GM12878 (cell line): ENCODE measurements around the gene RSKR. TPM values are rescaled to one million over a fixed set of nuclear protein-coding genes. Genes with fewer than 3 reads are reported as not detected.
A peak's percentile ranks its signal among the peaks of the same experiment; 100 is the strongest.

Source experiments
- BACH1 ChIP-seq: fragments of 450-650 bp; IDR thresholded peaks from 2 replicates; pipeline ENCODE4 v1.6.1; 2017; ENCODE audit warnings: mild to moderate bottlenecking, borderline replicate concordance
- CREB1 ChIP-seq: IDR thresholded peaks from 2 replicates; pipeline ENCODE4 v1.6.1; 2012; ENCODE audit warnings: low read depth, mild to moderate bottlenecking, inconsistent platforms
- IKZF1 ChIP-seq: fragments of 450-650 bp; conservative IDR thresholded peaks from 2 replicates; pipeline ENCODE4 v1.6.1; 2017; ENCODE audit warnings: antibody characterized with exemption, mild to moderate bottlenecking
- MEF2B ChIP-seq: fragments of 450-650 bp; IDR thresholded peaks from 2 replicates; pipeline ENCODE4 v1.6.1; 2018; ENCODE audit warnings: mild to moderate bottlenecking, moderate library complexity; ENCODE audit not compliant: partially characterized antibody, poor library complexity, severe bottlenecking
- NR2F1 ChIP-seq: fragments of 450-650 bp; conservative IDR thresholded peaks from 2 replicates; pipeline ENCODE4 v1.6.1; 2017; ENCODE audit warnings: mild to moderate bottlenecking
- PML ChIP-seq: IDR thresholded peaks from 2 replicates; pipeline ENCODE4 v1.6.1; 2012; ENCODE audit warnings: low read length, inconsistent platforms
- POLR2AphosphoS5 ChIP-seq: IDR thresholded peaks from 2 replicates; pipeline ENCODE4 v1.6.1; 2011; ENCODE audit warnings: mild to moderate bottlenecking, low read length, inconsistent platforms
- RFX5 ChIP-seq: IDR thresholded peaks from 2 replicates; pipeline ENCODE4 v1.6.1; 2011; ENCODE audit warnings: low read depth, low read length, improper control_type of control experiment
- SP1 ChIP-seq: IDR thresholded peaks from one replicate; pipeline ENCODE4 v1.6.1; 2011; ENCODE audit warnings: low read depth, low read length
- STAT1 ChIP-seq: fragments of 450-650 bp; conservative IDR thresholded peaks from 2 replicates; pipeline ENCODE4 v1.6.1; 2014; ENCODE audit warnings: antibody characterized with exemption, mild to moderate bottlenecking
- TAF1 ChIP-seq: IDR thresholded peaks from 2 replicates; pipeline ENCODE4 v1.6.1; 2011; ENCODE audit warnings: mild to moderate bottlenecking, low read depth, low read length, borderline replicate concordance
- TCF12 ChIP-seq: IDR thresholded peaks from 2 replicates; pipeline ENCODE4 v1.6.1; 2011; ENCODE audit warnings: low read depth, mild to moderate bottlenecking, low read length
- ZNF24 ChIP-seq: fragments of 450-650 bp; IDR thresholded peaks from 2 replicates; pipeline ENCODE4 v1.6.1; 2017; ENCODE audit warnings: antibody characterized with exemption, mild to moderate bottlenecking
- polyA plus RNA-seq, 11 experiments: library from polyadenylated mRNA; depleted of rRNA in 4 of 11; unstranded in 6 of 11; stranded (reverse) in 5 of 11; fragments of >200 nt; fragmentation: Nextera tagmentation in 4 of 11; fragmentation: Illumina TruSeq in 1 of 11; extraction: Ambion mirVana in 4 of 11; extraction: Trizol in 1 of 11; gene quantifications; 1 replicate in 1 of 11; 2 replicates in 10 of 11; pipeline versions ENCODE4 v1.2.1 to v1.2.3, GENCODE V29; 2011 to 2016; ENCODE audit warnings: inconsistent platforms in 2 of 11, missing spikeins in 2 of 11, low read depth in 1 of 11
- total RNA-seq, 4 experiments: library from RNA; depleted of rRNA in 3 of 4; stranded (reverse); fragments of >200 nt in 3 of 4; fragmentation: Illumina TruSeq in 1 of 4; extraction: Trizol in 1 of 4; gene quantifications; 2 replicates each; pipeline versions ENCODE4 v1.2.1 to v1.2.3, GENCODE V29; 2013 to 2021
- TF ChIP-seq, protein P1 (sequence below): fragments of 450-650 bp; formaldehyde crosslinking; IDR thresholded peaks from 2 replicates; pipeline ENCODE4 v1.5.0; 2022; ENCODE audit warnings: mild to moderate bottlenecking, missing genetic modification characterization
- TF ChIP-seq, protein P2 (sequence below): fragments of 450-650 bp; IDR thresholded peaks from 2 replicates; pipeline ENCODE4 v1.6.1; 2018; ENCODE audit warnings: borderline replicate concordance, mild to moderate bottlenecking; ENCODE audit not compliant: partially characterized antibody
- TF ChIP-seq, protein P3 (sequence below): fragments of 450-650 bp; IDR thresholded peaks from 2 replicates; pipeline ENCODE4 v1.6.1; 2016; ENCODE audit warnings: mild to moderate bottlenecking, moderate library complexity, borderline replicate concordance
- TF ChIP-seq, protein P4 (sequence below), 3 experiments: IDR thresholded peaks in 2 of 3; conservative IDR thresholded peaks in 1 of 3; 2 replicates each; pipeline ENCODE4 v1.5.1; 2011; ENCODE audit warnings: low read depth in 3 of 3, low read length in 3 of 3, mild to moderate bottlenecking in 3 of 3, control low read depth in 2 of 3, moderate library complexity in 2 of 3, inconsistent platforms in 1 of 3, mixed read lengths in 1 of 3; ENCODE audit not compliant: control insufficient read depth in 2 of 3, insufficient read depth in 1 of 3; ENCODE audit errors: extremely low read depth in 1 of 3

RSKR gene
- total and polyA plus RNA-seq, 10 of the 15 experiments (the other 5 are each of a cell fraction or from before 2014, with no cell fraction given) = 0.52 to 22.4 (median 8.7) TPM

DNA sequence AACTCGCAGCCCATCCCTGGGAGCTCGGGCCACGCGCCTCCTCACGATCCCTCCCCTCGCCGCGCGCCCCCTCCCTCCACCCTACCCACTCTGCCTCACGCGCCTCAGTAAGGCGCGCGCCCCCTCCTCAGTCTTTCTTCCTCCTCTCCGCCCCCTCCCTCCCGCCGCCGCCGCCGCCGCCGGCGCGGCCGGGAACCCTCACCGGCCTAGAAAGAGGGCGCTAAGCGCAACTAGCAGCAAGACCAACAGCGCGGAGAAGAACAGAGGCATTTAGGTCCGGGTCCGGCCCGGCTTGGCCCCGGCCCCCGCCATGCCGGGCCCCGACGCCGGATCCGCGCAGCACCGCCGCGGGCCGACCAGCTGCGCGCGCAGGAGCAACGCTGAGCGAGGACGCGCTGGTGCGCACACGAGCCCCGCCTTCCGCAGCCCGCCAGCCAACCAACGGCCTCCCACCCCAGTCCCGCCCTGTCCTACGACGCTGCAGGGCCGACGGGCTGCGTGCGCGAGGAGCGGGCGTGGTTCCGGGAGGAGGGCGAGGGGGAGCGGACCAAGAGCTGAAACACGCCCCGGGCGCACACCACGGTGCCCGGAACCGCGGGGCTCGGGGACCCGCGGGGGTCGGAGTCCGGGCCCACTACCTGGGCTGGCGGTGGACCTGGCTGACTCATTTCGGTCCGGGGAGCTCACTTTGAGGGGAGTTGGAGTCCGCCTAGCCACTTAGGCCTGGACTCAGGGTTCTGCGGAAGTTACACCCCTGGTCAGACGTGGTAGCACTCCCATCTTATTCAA, 31.0 kb upstream of the RSKR start, which contains the start of gene BLTP2 (continued):
- TF ChIP-seq, protein P1, sequence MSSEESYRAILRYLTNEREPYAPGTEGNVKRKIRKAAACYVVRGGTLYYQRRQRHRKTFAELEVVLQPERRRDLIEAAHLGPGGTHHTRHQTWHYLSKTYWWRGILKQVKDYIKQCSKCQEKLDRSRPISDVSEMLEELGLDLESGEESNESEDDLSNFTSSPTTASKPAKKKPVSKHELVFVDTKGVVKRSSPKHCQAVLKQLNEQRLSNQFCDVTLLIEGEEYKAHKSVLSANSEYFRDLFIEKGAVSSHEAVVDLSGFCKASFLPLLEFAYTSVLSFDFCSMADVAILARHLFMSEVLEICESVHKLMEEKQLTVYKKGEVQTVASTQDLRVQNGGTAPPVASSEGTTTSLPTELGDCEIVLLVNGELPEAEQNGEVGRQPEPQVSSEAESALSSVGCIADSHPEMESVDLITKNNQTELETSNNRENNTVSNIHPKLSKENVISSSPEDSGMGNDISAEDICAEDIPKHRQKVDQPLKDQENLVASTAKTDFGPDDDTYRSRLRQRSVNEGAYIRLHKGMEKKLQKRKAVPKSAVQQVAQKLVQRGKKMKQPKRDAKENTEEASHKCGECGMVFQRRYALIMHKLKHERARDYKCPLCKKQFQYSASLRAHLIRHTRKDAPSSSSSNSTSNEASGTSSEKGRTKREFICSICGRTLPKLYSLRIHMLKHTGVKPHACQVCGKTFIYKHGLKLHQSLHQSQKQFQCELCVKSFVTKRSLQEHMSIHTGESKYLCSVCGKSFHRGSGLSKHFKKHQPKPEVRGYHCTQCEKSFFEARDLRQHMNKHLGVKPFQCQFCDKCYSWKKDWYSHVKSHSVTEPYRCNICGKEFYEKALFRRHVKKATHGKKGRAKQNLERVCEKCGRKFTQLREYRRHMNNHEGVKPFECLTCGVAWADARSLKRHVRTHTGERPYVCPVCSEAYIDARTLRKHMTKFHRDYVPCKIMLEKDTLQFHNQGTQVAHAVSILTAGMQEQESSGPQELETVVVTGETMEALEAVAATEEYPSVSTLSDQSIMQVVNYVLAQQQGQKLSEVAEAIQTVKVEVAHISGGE = peak; percentile 81
- TF ChIP-seq, protein P2, sequence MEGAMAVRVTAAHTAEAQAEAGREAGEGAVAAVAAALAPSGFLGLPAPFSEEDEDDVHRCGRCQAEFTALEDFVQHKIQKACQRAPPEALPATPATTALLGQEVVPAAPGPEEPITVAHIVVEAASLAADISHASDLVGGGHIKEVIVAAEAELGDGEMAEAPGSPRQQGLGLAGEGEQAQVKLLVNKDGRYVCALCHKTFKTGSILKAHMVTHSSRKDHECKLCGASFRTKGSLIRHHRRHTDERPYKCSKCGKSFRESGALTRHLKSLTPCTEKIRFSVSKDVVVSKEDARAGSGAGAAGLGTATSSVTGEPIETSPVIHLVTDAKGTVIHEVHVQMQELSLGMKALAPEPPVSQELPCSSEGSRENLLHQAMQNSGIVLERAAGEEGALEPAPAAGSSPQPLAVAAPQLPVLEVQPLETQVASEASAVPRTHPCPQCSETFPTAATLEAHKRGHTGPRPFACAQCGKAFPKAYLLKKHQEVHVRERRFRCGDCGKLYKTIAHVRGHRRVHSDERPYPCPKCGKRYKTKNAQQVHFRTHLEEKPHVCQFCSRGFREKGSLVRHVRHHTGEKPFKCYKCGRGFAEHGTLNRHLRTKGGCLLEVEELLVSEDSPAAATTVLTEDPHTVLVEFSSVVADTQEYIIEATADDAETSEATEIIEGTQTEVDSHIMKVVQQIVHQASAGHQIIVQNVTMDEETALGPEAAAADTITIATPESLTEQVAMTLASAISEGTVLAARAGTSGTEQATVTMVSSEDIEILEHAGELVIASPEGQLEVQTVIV = peak; percentile 30
- TF ChIP-seq ZNF24 (peak; percentile 55; the same call in 1 of the 2 replicates), TCF12 (no peak), SP1 (peak; percentile 87), TAF1 (no peak; the same call in 1 of the 2 replicates), PML (peak; percentile 55; the same call in 1 of the 2 replicates), NR2F1 (0 out of 2 replicates have a peak, but pooled peaks have one; percentile 19), POLR2AphosphoS5 (peak; percentile 75; the same call in 1 of the 2 replicates), CREB1 (peak; percentile 81; the same call in 1 of the 2 replicates), MEF2B (peak; percentile 7), IKZF1 (peak; percentile 76), RFX5 (peak; percentile 37; the same call in 1 of the 2 replicates), STAT1 (no peak; the same call in 1 of the 2 replicates), BACH1 (peak; percentile 72; the same call in 1 of the 2 replicates)
- TF ChIP-seq, protein P3, sequence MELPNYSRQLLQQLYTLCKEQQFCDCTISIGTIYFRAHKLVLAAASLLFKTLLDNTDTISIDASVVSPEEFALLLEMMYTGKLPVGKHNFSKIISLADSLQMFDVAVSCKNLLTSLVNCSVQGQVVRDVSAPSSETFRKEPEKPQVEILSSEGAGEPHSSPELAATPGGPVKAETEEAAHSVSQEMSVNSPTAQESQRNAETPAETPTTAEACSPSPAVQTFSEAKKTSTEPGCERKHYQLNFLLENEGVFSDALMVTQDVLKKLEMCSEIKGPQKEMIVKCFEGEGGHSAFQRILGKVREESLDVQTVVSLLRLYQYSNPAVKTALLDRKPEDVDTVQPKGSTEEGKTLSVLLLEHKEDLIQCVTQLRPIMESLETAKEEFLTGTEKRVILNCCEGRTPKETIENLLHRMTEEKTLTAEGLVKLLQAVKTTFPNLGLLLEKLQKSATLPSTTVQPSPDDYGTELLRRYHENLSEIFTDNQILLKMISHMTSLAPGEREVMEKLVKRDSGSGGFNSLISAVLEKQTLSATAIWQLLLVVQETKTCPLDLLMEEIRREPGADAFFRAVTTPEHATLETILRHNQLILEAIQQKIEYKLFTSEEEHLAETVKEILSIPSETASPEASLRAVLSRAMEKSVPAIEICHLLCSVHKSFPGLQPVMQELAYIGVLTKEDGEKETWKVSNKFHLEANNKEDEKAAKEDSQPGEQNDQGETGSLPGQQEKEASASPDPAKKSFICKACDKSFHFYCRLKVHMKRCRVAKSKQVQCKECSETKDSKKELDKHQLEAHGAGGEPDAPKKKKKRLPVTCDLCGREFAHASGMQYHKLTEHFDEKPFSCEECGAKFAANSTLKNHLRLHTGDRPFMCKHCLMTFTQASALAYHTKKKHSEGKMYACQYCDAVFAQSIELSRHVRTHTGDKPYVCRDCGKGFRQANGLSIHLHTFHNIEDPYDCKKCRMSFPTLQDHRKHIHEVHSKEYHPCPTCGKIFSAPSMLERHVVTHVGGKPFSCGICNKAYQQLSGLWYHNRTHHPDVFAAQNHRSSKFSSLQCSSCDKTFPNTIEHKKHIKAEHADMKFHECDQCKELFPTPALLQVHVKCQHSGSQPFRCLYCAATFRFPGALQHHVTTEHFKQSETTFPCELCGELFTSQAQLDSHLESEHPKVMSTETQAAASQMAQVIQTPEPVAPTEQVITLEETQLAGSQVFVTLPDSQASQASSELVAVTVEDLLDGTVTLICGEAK = peak; percentile 77
- TF ChIP-seq, protein P4, sequence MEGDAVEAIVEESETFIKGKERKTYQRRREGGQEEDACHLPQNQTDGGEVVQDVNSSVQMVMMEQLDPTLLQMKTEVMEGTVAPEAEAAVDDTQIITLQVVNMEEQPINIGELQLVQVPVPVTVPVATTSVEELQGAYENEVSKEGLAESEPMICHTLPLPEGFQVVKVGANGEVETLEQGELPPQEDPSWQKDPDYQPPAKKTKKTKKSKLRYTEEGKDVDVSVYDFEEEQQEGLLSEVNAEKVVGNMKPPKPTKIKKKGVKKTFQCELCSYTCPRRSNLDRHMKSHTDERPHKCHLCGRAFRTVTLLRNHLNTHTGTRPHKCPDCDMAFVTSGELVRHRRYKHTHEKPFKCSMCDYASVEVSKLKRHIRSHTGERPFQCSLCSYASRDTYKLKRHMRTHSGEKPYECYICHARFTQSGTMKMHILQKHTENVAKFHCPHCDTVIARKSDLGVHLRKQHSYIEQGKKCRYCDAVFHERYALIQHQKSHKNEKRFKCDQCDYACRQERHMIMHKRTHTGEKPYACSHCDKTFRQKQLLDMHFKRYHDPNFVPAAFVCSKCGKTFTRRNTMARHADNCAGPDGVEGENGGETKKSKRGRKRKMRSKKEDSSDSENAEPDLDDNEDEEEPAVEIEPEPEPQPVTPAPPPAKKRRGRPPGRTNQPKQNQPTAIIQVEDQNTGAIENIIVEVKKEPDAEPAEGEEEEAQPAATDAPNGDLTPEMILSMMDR (IDR thresholded peaks at IDR 0.05 in 2 of 3, conservative IDR thresholded peaks at IDR 0.05 in 1 of 3; ENCODE audit: control insufficient read depth in 2 of 3, extremely low read depth in 1 of 3, insufficient read depth in 1 of 3, low read depth in 3 of 3, low read length in 3 of 3) = no peak
